Panc1 (cell line): ENCODE measurements around the gene KLHDC3. TPM values are rescaled to one million over a fixed set of nuclear protein-coding genes. Genes with fewer than 3 reads are reported as not detected.

ENCODE experiments used
- ATAC-seq: fragments of 200-7000 bp; cut with Tn5 transposase; 2 replicates; pipeline ENCODE4 v1.9.1; 2020; ENCODE audit warnings: mild to moderate bottlenecking, moderate library complexity
- BruUV-seq: library from RNA; stranded (reverse); fragments of 400-500 nt; replicated peaks from 2 replicates; lab custom pipeline; 2021; lab: Mats Ljungman, UMichigan
- CTCF ChIA-PET: fragments of 300-600 bp; sonication (Branson Sonifier 250); formaldehyde crosslinking; loops from one replicate; lab custom pipeline; 2022; ENCODE audit warnings: antibody characterized with exemption; lab: Charles Lee
- POLR2A ChIA-PET: fragments of 300-600 bp; sonication (Branson Sonifier 250); formaldehyde crosslinking; loops from one replicate; lab custom pipeline; 2022; ENCODE audit warnings: antibody characterized with exemption; lab: Charles Lee
- DNase-seq: peaks from one replicate; pipeline ENCODE4 v3.0.0-alpha.2; 2010; ENCODE audit warnings: low read depth, low spot score
- H3K27ac ChIP-seq: 2 replicates; pipeline ENCODE4 v1.5.1; 2011; ENCODE audit warnings: mild to moderate bottlenecking, low read length, inconsistent platforms
- H3K27me3 ChIP-seq: fragments of 200-500 bp; sonication (Bioruptor generic); 2 replicates; pipeline ENCODE4 v1.6.0; 2014; ENCODE audit warnings: low read length, inconsistent platforms; ENCODE audit not compliant: control insufficient read depth, insufficient read depth
- H3K36me3 ChIP-seq: fragments of 200-500 bp; sonication (Bioruptor generic); 2 replicates; pipeline ENCODE4 v1.5.1; 2014; ENCODE audit warnings: inconsistent platforms, mild to moderate bottlenecking, low read length, moderate library complexity; ENCODE audit not compliant: control insufficient read depth, insufficient read depth
- H3K4me1 ChIP-seq: 2 replicates; pipeline ENCODE4 v1.5.1; 2011; ENCODE audit warnings: inconsistent platforms, mild to moderate bottlenecking, low read length, moderate library complexity; ENCODE audit not compliant: control insufficient read depth, insufficient read depth
- H3K4me3 ChIP-seq, 2 experiments: 2 replicates each; pipeline ENCODE4 v1.5.1; 2011 to 2012; ENCODE audit warnings: low read depth in 2 of 2, low read length in 2 of 2, mild to moderate bottlenecking in 2 of 2, inconsistent platforms in 1 of 2, moderate library complexity in 1 of 2
- H3K9me3 ChIP-seq: fragments of 200-500 bp; sonication (Bioruptor generic); 2 replicates; pipeline ENCODE4 v1.5.1; 2014; ENCODE audit warnings: low read depth, mild to moderate bottlenecking, inconsistent platforms, low read length, moderate library complexity; ENCODE audit not compliant: control insufficient read depth, insufficient read depth
- POLR2AphosphoS5 ChIP-seq: IDR thresholded peaks from 2 replicates; pipeline ENCODE4 v1.6.1; 2012; ENCODE audit warnings: mild to moderate bottlenecking, low read depth, low read length, moderate library complexity
- SIN3A ChIP-seq: IDR thresholded peaks from 2 replicates; pipeline ENCODE4 v1.6.1; 2012; ENCODE audit warnings: low read depth, mild to moderate bottlenecking, low read length, moderate library complexity, borderline replicate concordance; ENCODE audit not compliant: insufficient read depth
- TCF7L2 ChIP-seq: IDR thresholded peaks from 2 replicates; pipeline ENCODE4 v1.6.1; 2011; ENCODE audit warnings: mild to moderate bottlenecking, low read depth, low read length, inconsistent platforms
- in situ Hi-C: cut with HindIII; loops from 2 replicates; pipeline ENCODE4 v1.10.0; 2016; ENCODE audit warnings: low sequenced_read_pairs, low pct_unique_long_range_greater_than_20kb
- intact Hi-C: fragments of 100-400 bp; cut with micrococcal nuclease; formaldehyde crosslinking; loops from one replicate; pipeline ENCODE4 v1.10.0; 2022; ENCODE audit not compliant: unreplicated experiment
- total RNA-seq: library from RNA; stranded (reverse); gene quantifications from one replicate; pipeline ENCODE4 v1.2.1, GENCODE V29; 2021; ENCODE audit not compliant: unreplicated experiment
- TF ChIP-seq, protein P1 (sequence below), 2 experiments: IDR thresholded peaks; 2 replicates each; pipeline ENCODE4 v1.6.1; 2011 to 2012; ENCODE audit warnings: low read depth in 2 of 2, control low read depth in 1 of 2, low read length in 1 of 2, mild to moderate bottlenecking in 1 of 2, moderate library complexity in 1 of 2; ENCODE audit not compliant: insufficient read depth in 1 of 2
- TF ChIP-seq, protein P2 (sequence below): fragments of 450-650 bp; IDR thresholded peaks from 2 replicates; pipeline ENCODE4 v1.5.1; 2017; ENCODE audit warnings: mild to moderate bottlenecking

KLHDC3 gene
- total RNA-seq, 1 experiment from 2014 or later = 60.9 TPM

DNA sequence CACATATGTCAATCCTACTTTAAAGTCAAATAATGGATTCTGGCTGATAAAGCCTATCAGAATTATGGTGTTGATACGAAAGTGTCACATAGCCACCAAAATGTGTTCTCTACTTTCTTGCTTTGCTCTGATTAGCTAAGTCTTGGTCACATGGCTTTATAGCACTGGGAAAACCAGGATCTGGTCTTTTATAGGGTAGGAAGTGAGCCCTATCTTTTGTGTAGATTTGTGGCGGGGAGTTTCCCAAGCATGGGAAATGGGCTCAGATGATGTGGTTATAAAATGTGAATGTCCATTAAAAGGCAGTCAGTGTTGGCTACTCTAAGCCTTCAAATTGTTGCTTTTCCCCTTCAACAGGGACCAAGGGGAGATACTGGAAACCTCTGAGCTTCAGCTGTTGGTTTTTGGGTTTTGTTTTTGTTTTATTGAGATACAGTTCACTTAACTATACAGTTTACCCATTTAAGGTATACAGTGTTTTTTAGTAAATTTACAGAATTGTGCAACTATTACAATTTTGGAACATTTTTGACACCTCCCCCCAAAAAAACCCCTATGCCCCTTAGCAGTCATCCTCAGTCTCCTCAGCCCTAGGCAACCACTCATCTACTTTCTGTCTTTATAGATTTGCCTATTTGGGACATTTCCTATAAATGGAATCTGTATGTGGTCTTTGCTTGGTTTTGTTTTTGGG lies 19.6 kb downstream of the KLHDC3 start:
- CTCF ChIA-PET = interaction anchor here (0.6 kb wide), 2 partner anchors 106 to 129 kb away, joined by 6 to 9 read pairs; no protein-coding TSS in a partner anchor

DNA sequence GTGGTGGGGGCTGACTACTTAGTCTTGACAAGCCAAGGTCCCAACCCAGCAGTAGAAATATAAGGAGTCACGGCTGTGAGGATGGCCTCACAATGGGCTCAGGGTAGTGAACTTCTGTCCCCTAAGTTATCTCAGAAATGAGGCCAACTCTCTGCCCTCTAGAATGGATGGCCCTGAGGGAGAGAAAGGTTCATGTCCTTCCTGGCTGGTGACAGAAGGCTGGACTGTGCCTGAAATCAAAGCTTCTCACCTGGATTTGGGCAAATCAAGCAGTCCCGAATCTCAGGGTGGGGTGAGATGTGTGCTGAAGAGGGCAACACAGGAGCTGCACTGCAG lies 20.1 kb downstream of the KLHDC3 start:
- peaks cover 3% of the 10 kb centered on the region; the same call in 1 of the 2 replicates for H3K4me1 ChIP-seq
- H3K9me3 ChIP-seq = no peaks in the 10 kb centered on the region
- no peak overlapping the region for H3K27ac ChIP-seq
- no peak for TF ChIP-seq SIN3A
- TF ChIP-seq, protein P1, sequence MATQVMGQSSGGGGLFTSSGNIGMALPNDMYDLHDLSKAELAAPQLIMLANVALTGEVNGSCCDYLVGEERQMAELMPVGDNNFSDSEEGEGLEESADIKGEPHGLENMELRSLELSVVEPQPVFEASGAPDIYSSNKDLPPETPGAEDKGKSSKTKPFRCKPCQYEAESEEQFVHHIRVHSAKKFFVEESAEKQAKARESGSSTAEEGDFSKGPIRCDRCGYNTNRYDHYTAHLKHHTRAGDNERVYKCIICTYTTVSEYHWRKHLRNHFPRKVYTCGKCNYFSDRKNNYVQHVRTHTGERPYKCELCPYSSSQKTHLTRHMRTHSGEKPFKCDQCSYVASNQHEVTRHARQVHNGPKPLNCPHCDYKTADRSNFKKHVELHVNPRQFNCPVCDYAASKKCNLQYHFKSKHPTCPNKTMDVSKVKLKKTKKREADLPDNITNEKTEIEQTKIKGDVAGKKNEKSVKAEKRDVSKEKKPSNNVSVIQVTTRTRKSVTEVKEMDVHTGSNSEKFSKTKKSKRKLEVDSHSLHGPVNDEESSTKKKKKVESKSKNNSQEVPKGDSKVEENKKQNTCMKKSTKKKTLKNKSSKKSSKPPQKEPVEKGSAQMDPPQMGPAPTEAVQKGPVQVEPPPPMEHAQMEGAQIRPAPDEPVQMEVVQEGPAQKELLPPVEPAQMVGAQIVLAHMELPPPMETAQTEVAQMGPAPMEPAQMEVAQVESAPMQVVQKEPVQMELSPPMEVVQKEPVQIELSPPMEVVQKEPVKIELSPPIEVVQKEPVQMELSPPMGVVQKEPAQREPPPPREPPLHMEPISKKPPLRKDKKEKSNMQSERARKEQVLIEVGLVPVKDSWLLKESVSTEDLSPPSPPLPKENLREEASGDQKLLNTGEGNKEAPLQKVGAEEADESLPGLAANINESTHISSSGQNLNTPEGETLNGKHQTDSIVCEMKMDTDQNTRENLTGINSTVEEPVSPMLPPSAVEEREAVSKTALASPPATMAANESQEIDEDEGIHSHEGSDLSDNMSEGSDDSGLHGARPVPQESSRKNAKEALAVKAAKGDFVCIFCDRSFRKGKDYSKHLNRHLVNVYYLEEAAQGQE (IDR thresholded peaks at IDR 0.05; ENCODE audit: insufficient read depth in 1 of 2, low read depth in 2 of 2, low read length in 1 of 2) = no peak
- TF ChIP-seq, protein P2, sequence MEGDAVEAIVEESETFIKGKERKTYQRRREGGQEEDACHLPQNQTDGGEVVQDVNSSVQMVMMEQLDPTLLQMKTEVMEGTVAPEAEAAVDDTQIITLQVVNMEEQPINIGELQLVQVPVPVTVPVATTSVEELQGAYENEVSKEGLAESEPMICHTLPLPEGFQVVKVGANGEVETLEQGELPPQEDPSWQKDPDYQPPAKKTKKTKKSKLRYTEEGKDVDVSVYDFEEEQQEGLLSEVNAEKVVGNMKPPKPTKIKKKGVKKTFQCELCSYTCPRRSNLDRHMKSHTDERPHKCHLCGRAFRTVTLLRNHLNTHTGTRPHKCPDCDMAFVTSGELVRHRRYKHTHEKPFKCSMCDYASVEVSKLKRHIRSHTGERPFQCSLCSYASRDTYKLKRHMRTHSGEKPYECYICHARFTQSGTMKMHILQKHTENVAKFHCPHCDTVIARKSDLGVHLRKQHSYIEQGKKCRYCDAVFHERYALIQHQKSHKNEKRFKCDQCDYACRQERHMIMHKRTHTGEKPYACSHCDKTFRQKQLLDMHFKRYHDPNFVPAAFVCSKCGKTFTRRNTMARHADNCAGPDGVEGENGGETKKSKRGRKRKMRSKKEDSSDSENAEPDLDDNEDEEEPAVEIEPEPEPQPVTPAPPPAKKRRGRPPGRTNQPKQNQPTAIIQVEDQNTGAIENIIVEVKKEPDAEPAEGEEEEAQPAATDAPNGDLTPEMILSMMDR = no peak
- TF ChIP-seq POLR2AphosphoS5 = no peak
- TF ChIP-seq TCF7L2 = no peak
- intact Hi-C loops = no loop called here
- in situ Hi-C loops = no loop called here
- ChIA-PET POLR2A (no interaction called here), CTCF (no interaction called here)
- no TSS peak for BruUV-seq
- ATAC-seq (no peak), DNase-seq (no peak)
- H3K4me3 ChIP-seq = no peak overlapping the region
- H3K36me3 ChIP-seq = peaks cover under 1% of the 10 kb centered on the region; the same call in 1 of the 2 replicates
- no peaks in the 10 kb centered on the region for H3K27me3 ChIP-seq

More for the DNA sequence above, 19.6 kb downstream of the KLHDC3 start:
- intact Hi-C loops = no loop called here
- POLR2A ChIA-PET = interaction anchor here (0.6 to 0.9 kb wide), 4 partner anchors 11 to 93 kb away, joined by 3 to 5 read pairs (median 3); partner anchors contain the start of genes KLC4 and MRPL2
- in situ Hi-C loops = no loop called here
- Histone ChIP-seq H3K4me1 (peaks cover 3% of the 10 kb centered on the region; the same call in 1 of the 2 replicates), H3K27ac (no peak overlapping the region), H3K27me3 (no peaks in the 10 kb centered on the region), H3K36me3 (peaks cover 2% of the 10 kb centered on the region; the same call in 1 of the 2 replicates), H3K4me3 (no peak overlapping the region), H3K9me3 (no peaks in the 10 kb centered on the region)
- ATAC-seq (no peak), DNase-seq (no peak)
- TF ChIP-seq, protein P2 = no peak
- BruUV-seq = TSS peak; percentile 60
